B cell (primary cell): Measurements from ENCODE around the gene EVL. TPM values are rescaled to one million over a fixed set of nuclear protein-coding genes. Genes with fewer than 3 reads are reported as not detected.
A peak's percentile ranks its signal among the peaks of the same experiment; 100 is the strongest.

Source experiments
- ATAC-seq: fragments of 200-7000 bp; cut with Tn5 transposase; one replicate; pipeline ENCODE4 v1.10.0; 2021; ENCODE audit warnings: low read depth, mild to moderate bottlenecking, moderate number of reproducible peaks, moderate library complexity
- CTCF ChIA-PET: fragments of 350-600 bp; sonication (Branson Sonifier 250); formaldehyde crosslinking; loops from one replicate; lab custom pipeline; 2021; ENCODE audit warnings: antibody characterized with exemption, inconsistent platforms; lab: Charles Lee
- POLR2A ChIA-PET: fragments of 350-600 bp; sonication (Branson Sonifier 250); formaldehyde crosslinking; loops from one replicate; lab custom pipeline; 2021; ENCODE audit warnings: antibody characterized with exemption; lab: Charles Lee
- DNase-seq: peaks from one replicate; pipeline ENCODE4 v3.0.0; 2013
- H2AFZ ChIP-seq: 2 replicates; pipeline ENCODE4 v1.6.1; 2012; ENCODE audit warnings: mild to moderate bottlenecking, low read depth, low read length; ENCODE audit not compliant: insufficient read depth, poor library complexity, severe bottlenecking
- H3K27ac ChIP-seq, 2 donors: 1 replicate in 1 of 2; 2 replicates in 1 of 2; pipeline ENCODE4 v1.5.1; 2012 to 2013; ENCODE audit warnings: low read length in 2 of 2, mild to moderate bottlenecking in 2 of 2, moderate library complexity in 1 of 2
- H3K27me3 ChIP-seq, 4 experiments: fragments of 200-600 bp in 1 of 4; sonication (generic) in 1 of 4; replicated peaks in 1 of 4; 1 replicate in 2 of 4; 2 replicates in 2 of 4; pipeline versions ENCODE4 v1.6.1 to v1.7.0; 2013 to 2016; ENCODE audit warnings: low read length in 3 of 4, mild to moderate bottlenecking in 2 of 4, mixed read lengths in 1 of 4, moderate library complexity in 1 of 4; ENCODE audit not compliant: insufficient read depth in 4 of 4, control insufficient read depth in 3 of 4; ENCODE audit errors: control extremely low read depth in 1 of 4
- H3K36me3 ChIP-seq, 2 experiments: replicated peaks in 1 of 2; 1 replicate in 1 of 2; 2 replicates in 1 of 2; pipeline versions ENCODE4 v1.6.1 to v1.7.1; 2013; ENCODE audit warnings: low read length in 1 of 2; ENCODE audit not compliant: insufficient read depth in 2 of 2, control insufficient read depth in 1 of 2; ENCODE audit errors: control extremely low read depth in 1 of 2, extremely low read depth in 1 of 2
- H3K4me1 ChIP-seq, 2 donors: fragments of 200-600 bp in 1 of 2; sonication (generic) in 1 of 2; 1 replicate in 1 of 2; 2 replicates in 1 of 2; pipeline versions ENCODE4 v1.5.1 to v1.6.1; 2013 to 2017; ENCODE audit warnings: low read length in 2 of 2; ENCODE audit not compliant: control insufficient read depth in 2 of 2, insufficient read depth in 2 of 2
- H3K4me2 ChIP-seq: replicated peaks from 2 replicates; pipeline ENCODE3; 2012; ENCODE audit warnings: mild to moderate bottlenecking, low read depth, low read length; ENCODE audit not compliant: poor library complexity, severe bottlenecking
- H3K4me3 ChIP-seq, 5 experiments: fragments of 200-600 bp in 1 of 5; sonication (generic) in 1 of 5; 1 replicate in 3 of 5; 2 replicates in 2 of 5; pipeline versions ENCODE4 v1.5.1 to v1.7.0; 2011 to 2016; ENCODE audit warnings: low read length in 4 of 5, mild to moderate bottlenecking in 4 of 5, low read depth in 2 of 5, control low read depth in 1 of 5, moderate library complexity in 1 of 5; ENCODE audit not compliant: insufficient read depth in 1 of 5; ENCODE audit errors: control extremely low read depth in 1 of 5, extremely low read depth in 1 of 5
- H3K79me2 ChIP-seq: fragments of 200-600 bp; sonication (generic); one replicate; pipeline ENCODE4 v1.6.0; 2016; ENCODE audit warnings: low read length; ENCODE audit not compliant: control insufficient read depth, insufficient read depth
- H3K9ac ChIP-seq: fragments of 200-600 bp; sonication (generic); 2 replicates; pipeline ENCODE4 v1.6.1; 2017; ENCODE audit warnings: mild to moderate bottlenecking, low read length, moderate library complexity
- H3K9me3 ChIP-seq, 3 donors: one replicate each; pipeline versions ENCODE4 v1.6.1 to v1.7.1; 2013; ENCODE audit warnings: low read length in 2 of 3; ENCODE audit not compliant: control insufficient read depth in 2 of 3, insufficient read depth in 1 of 3; ENCODE audit errors: control extremely low read depth in 1 of 3
- H4K20me1 ChIP-seq: 2 replicates; pipeline ENCODE4 v1.6.0; 2012; ENCODE audit warnings: mild to moderate bottlenecking, low read length; ENCODE audit not compliant: insufficient read depth, control insufficient read depth, poor library complexity, severe bottlenecking
- H3K27ac Mint-ChIP-seq: one replicate; pipeline ENCODE4 v1.8.0; 2021; ENCODE audit warnings: mixed read lengths
- H3K27me3 Mint-ChIP-seq: one replicate; pipeline ENCODE4 v1.8.0; 2021; ENCODE audit warnings: mixed read lengths
- H3K4me1 Mint-ChIP-seq: one replicate; pipeline ENCODE4 v1.8.0; 2021; ENCODE audit warnings: mixed read lengths
- H3K4me3 Mint-ChIP-seq: one replicate; pipeline ENCODE4 v1.8.0; 2021; ENCODE audit warnings: mixed read lengths
- H3K9me3 Mint-ChIP-seq: one replicate; pipeline ENCODE4 v1.8.0; 2022; ENCODE audit warnings: mixed read lengths; ENCODE audit not compliant: insufficient read depth
- CTCF ChIP-seq: fragments of 200-600 bp; IDR thresholded peaks from one replicate; pipeline ENCODE4 v1.8.0; 2022; ENCODE audit warnings: antibody characterized with exemption, mild to moderate bottlenecking
- EZH2 ChIP-seq: IDR thresholded peaks from 2 replicates; pipeline ENCODE4 v1.6.1; 2012; ENCODE audit warnings: borderline replicate concordance, low read depth, mild to moderate bottlenecking, moderate library complexity, low read length; ENCODE audit not compliant: insufficient read depth, poor library complexity, severe bottlenecking
- WGBS: methylation state at CpG from one replicate; pipeline ENCODE4 v1.1.5; 2013; ENCODE audit warnings: missing lambda C conversion rate; ENCODE audit not compliant: insufficient coverage; 5-methylcytosine and 5-hydroxymethylcytosine counted together
- intact Hi-C: fragments of 100-400 bp; cut with micrococcal nuclease; formaldehyde crosslinking; loops from one replicate; pipeline ENCODE4 v1.10.0; 2022
- polyA plus RNA-seq: library from polyadenylated mRNA; depleted of rRNA; stranded (reverse); fragments of >200 nt; gene quantifications from 2 replicates; pipeline ENCODE4 v1.2.3, GENCODE V29; 2012
- total RNA-seq, 2 donors: library from RNA; stranded (reverse); fragments of 120-200 nt in 1 of 2; gene quantifications; 1 replicate in 1 of 2; 2 replicates in 1 of 2; pipeline versions ENCODE4 v1.2.3 to v1.2.4, GENCODE V29; 2013 to 2022

Gene EVL
- total and polyA plus RNA-seq, 2 donors (not counting 1 experiment from before 2014, with no cell fraction given) = 486 to 892 TPM

DNA sequence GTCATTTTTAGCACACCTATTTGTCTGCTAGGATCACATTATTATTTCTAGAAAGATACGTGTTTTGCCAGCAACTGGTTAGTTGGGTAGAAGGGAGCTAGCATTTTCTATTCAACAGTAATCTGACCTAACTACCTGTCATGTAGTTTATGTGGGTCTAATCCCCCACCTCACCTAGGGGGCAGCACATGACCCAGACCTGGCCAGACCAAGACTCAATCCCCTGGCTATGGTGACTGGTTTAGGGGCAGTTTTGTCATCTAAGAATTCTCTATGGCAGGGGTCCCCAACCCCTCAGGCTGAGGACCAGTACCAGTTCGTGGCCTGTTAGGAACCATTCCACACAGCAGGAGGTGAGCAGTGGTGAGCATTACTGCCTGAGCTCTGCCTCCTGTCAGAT lies 29.5 kb upstream of the EVL start:
- DNase-seq (peak; percentile 16), ATAC-seq (no peak)
- no peak for TF ChIP-seq EZH2
- TF ChIP-seq CTCF = no peak
- Mint-ChIP-seq H3K27ac (no peak overlapping the region), H3K4me1 (peaks cover 1% of the 10 kb centered on the region), H3K4me3 (no peak overlapping the region), H3K9me3 (no peaks in the 10 kb centered on the region), H3K27me3 (peaks cover 6% of the 10 kb centered on the region)
- H3K27me3 ChIP-seq = no peaks in the 10 kb centered on the region
- ChIA-PET POLR2A (no interaction called here), CTCF (interaction anchor here (0.8 to 2.7 kb wide), 7 partner anchors 9 to 157 kb away, joined by 3 to 12 read pairs (median 4); no protein-coding TSS in a partner anchor)
- intact Hi-C loops = no loop called here
- H3K36me3 ChIP-seq = no peaks in the 10 kb centered on the region
- no peak overlapping the region for H3K4me2 ChIP-seq
- no peak overlapping the region for H3K27ac ChIP-seq
- no peaks in the 10 kb centered on the region for H3K9me3 ChIP-seq
- H3K9ac ChIP-seq = no peak overlapping the region
- H4K20me1 ChIP-seq = no peaks in the 10 kb centered on the region
- no peaks in the 10 kb centered on the region for H3K79me2 ChIP-seq
- no peak overlapping the region for H2AFZ ChIP-seq
- 80% methylated on average over 1 of the region's 2 CpGs for WGBS
- H3K4me3 ChIP-seq = no peak overlapping the region
- no peaks in the 10 kb centered on the region for H3K4me1 ChIP-seq

- Histone ChIP-seq H3K4me2 (no peak overlapping the region), H3K79me2 (no peaks in the 10 kb centered on the region), H3K9me3 (no peaks in the 10 kb centered on the region), H3K9ac (no peak overlapping the region), H3K27me3 (no peaks in the 10 kb centered on the region), H3K4me3 (no peak overlapping the region), H3K4me1 (no peaks in the 10 kb centered on the region), H4K20me1 (no peaks in the 10 kb centered on the region), H3K36me3 (no peaks in the 10 kb centered on the region), H3K27ac (no peak overlapping the region), H2AFZ (no peak overlapping the region)
- H3K4me1 Mint-ChIP-seq = peaks cover 1% of the 10 kb centered on the region
- CTCF ChIA-PET = interaction anchor here (1.1 to 2.7 kb wide), 7 partner anchors 11 to 156 kb away, joined by 3 to 12 read pairs (median 4); no protein-coding TSS in a partner anchor
- no peak overlapping the region for H3K27ac Mint-ChIP-seq
- ATAC-seq = no peak
- no peak overlapping the region for H3K4me3 Mint-ChIP-seq
- WGBS = no CpG with 5 or more reads among the region's 2 CpGs
- TF ChIP-seq CTCF = no peak
- no peak for TF ChIP-seq EZH2
- H3K27me3 Mint-ChIP-seq = peaks cover 4% of the 10 kb centered on the region
- POLR2A ChIA-PET = no interaction called here
- no peaks in the 10 kb centered on the region for H3K9me3 Mint-ChIP-seq
- DNase-seq = no peak
- intact Hi-C loops = no loop called here
These were observed 27.9 kb upstream of the EVL start for GRCh38 chr14:100037353-100037752.
